ENCODE results near the gene TRHDE. TPM values are rescaled to one million over a fixed set of nuclear protein-coding genes. Genes with fewer than 3 reads are reported as not detected.
"Not testable (repeated sequence)": the region's sequence is repeated elsewhere in the genome, so short reads cannot be mapped to it uniquely, and the experiment has no call there.

Gene TRHDE
- total RNA-seq, 1 experiment from 2014 or later = 9.5 TPM

DNA sequence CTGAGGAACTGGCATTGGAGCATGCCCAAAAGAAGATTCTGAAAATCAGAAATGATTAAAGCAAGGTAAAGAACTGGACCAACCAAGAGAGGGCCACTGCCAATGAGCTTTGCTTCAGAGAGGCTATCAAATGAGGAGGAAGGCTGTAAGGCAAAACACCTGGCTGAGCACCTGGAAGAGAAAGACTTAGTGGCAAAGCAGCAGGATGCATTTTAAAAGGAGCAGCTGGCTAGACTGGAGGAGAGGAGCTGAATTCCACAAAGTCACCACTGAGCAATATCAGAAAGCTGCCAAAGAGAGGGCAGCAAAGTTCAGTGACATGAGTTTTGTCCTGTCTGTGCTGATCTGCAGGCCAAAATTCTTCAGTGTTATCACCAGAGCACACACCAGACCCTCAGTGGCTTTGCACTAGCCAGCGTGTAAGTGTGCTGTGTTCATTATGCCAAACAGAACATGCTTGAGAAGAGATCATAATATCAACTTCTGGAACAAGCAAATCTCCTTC is 338.7 kb downstream of the TRHDE start:
- no peak for DNase-seq (ENCODE audit: low read depth)

DNA sequence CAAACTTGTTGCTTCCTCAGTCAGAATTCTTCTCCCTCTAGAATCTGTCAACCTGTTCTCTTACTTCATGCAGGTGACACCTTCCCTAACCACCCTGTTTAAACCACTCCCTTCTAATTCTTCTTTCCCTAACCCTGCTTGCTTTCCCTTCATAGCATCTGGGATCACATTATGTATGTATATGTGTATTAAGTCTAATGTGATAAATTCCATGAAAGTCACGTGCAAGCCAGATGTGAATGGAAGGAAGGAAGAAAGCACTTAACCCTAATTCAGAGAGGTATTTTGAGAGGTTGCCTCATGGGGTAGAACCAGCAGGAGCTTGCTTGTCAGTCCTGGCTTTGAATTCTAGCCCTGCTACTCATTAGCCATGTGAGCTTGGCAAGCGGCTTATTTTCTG is 340.0 kb downstream of the TRHDE start:
- DNase-seq (ENCODE audit: low read depth) = no peak

GRCh38 chr12:72618764-72619163 is 346.6 kb downstream of the TRHDE start:
- no peak for DNase-seq (ENCODE audit: low read depth)

DNA sequence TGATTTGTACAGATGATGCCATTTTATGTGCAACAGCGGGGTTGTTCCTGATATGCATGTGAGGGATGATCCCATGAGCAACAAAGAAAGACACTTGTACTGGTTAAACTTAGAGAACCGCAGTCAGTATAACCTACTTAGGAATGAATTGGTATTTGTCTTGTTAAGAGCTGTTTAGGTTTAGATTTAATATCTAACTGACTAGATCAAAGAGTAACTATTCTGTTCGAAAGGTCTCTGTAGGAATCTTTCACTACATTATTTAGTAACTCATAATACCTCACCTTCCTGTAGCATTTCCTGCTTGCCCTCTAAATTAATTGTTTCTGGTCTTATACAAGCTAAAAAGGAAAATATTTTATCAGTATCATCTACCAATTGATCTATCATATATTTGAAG is 350.4 kb downstream of the TRHDE start:
- DNase-seq (ENCODE audit: low read depth) = no peak

DNA sequence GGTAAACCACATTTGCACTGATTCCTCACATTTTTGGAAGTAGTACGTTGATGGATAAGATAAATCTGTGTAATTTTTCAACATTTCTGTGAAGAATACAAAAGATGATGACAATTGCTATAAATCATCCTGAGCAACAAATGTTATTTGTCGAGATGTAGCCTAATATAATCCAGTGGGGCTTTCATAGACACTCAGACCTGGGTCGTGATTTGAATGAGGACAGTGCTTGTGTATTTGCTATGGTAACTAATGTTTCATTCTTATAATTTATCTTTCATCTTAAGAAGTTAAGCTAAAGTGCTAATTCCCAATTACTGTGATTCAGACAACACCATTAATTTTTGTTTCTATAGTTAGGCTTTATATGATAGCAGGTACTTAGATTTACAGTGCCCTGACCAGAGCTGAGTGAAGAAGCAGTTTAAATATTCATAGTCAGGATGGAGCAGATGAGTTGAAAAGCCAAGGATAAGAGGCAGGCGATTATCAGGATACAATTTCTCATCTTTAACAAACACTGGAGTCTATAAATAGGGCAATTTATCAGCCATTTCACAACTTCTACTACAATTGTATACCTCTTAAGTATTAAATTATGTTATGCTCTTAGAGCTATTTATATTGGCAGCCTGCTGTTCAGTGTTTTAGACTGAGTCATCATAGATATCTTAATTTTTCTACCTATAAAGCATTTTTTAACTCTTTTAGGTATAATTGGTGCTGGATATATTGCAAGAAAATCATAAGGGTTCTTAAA is 359.9 kb downstream of the TRHDE start:
- no peak for DNase-seq (ENCODE audit: low read depth)

DNA sequence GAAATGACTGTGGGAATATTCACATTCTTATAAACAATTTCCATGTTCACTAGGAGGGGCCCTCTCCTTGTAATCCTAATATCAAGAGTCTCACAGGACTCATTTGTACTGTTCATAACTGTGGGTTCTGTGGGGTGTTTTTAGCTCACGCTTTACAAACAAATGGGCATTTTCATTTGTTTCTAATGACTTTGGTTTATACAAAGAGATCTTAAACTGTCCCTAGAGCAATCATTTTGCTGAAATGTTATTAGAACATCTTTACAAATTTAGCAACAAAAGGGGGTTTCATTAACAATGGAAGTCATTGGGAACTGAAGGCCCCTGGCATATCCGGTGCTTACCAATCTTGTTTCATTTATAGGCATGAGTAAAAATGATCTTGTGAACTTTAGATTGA is 370.5 kb downstream of the TRHDE start:
- no peak for DNase-seq (ENCODE audit: low read depth)

GRCh38 chr12:72647139-72647538 is 375.0 kb downstream of the TRHDE start:
- no peak for DNase-seq (ENCODE audit: low read depth)

- DNase-seq (ENCODE audit: low read depth) = no peak
These were observed 386.4 kb downstream of the TRHDE start for GRCh38 chr12:72658615-72659014.

DNA sequence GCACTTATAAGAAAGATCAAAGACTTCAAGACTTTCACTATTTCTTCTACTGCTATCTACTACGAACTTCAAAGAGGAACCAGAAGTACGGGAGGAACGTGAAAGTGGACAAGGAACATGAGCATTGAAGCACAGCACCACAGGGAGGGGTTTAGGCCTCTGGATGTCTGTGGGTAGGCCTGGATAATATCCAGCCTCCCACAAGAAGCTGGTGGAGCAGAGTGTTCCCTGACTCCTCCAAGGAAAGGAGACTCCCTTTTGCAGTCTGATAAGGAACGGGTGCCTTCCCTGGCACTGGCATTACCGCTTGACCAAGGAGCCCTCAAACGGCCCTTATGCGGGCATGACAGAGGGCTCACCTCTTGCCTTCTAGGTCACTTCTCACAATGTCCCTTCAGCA is 388.0 kb downstream of the TRHDE start:
- DNase-seq (ENCODE audit: low read depth) = not testable (repeated sequence)

GRCh38 chr12:72673853-72674252 is 401.7 kb downstream of the TRHDE start:
- DNase-seq (ENCODE audit: low read depth) = no peak

DNA sequence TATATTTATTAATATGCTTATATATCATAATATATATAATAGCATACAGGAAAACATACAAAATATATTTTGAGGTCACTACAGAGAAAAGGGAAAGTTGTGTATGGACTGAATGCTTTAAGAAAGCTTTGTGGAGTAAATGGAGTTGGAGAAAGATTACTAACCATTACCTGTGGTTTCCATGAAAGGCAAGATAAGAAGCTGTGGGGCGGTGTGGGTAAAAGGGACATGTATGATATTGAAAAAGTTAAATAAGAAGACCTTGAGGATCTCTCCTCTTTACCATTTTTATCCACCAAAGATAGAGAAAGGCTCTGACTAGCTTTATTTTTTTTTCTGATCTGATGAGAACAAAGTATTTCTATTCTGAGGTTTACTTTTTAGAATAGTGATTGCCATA is 404.4 kb downstream of the TRHDE start:
- no peak for DNase-seq (ENCODE audit: low read depth)

DNA sequence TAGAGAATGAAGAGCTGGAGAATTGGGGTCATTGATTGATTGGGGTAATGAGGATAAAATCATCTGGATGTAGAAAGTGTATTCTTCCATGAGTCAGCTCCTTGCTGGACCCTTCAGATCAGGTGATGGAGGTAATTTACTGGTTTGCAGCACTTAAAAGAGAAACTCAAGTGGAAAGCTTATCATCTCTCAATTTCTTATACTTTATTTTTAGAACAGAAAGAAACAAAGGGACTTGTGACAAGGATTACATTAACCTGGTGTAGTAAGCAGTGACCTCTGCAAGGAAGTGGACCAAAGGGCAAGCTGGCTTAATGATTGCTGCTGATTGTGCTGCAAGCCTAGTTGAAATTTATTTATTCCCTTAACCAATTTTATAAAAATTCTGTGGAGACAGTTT is 405.0 kb downstream of the TRHDE start:
- DNase-seq (ENCODE audit: low read depth) = no peak

- no peak for DNase-seq (ENCODE audit: low read depth)
These were observed 405.7 kb downstream of the TRHDE start for GRCh38 chr12:72677846-72678245.

DNA sequence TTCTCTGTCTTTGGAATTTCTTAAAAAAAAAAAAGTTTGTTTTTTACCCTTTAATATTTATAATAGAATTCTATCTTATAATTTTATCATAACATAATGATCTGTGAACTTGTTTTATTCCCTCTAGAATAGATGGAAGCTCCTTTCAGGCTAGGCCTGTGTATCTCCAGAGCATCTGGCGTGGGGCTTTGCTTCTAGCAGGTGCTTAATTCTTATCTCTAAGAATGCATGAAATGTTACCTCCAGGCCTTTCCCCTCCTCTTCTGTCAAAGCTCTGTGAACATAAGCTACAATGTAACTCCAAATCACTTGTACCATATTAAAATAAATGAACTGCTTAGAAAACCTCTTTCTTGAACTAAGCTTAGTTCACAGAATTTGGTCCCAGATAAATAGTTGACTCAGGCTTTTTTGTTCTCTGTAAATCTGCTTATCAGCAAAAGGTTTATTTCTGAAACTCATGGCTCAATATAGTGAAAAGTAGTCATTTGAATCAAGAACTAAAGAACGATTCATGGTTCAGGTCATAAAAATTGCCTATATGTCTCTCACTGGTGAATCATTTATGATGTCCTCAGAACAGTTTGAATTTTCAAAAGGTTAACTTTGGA is 407.1 kb downstream of the TRHDE start:
- no peak for DNase-seq (ENCODE audit: low read depth)

DNA sequence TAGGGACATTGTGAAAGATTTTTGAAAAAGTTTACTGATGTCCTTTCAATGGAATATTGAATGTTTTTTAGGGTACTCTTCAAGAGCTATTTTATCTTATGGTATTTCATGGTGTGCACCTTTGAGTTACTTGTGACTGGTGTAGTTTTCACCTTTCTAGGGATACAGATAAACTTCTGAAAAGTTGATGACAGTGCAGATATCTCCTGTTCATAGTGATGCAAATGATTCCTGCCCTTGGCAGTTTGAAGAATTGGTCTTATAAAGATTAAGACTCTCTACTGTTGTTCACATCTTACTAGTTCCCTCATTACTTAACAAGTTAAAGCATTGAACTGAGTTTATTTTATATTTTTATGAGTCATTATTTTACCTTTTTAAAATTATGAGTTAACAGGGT is 408.9 kb downstream of the TRHDE start:
- DNase-seq (ENCODE audit: low read depth) = no peak

DNA sequence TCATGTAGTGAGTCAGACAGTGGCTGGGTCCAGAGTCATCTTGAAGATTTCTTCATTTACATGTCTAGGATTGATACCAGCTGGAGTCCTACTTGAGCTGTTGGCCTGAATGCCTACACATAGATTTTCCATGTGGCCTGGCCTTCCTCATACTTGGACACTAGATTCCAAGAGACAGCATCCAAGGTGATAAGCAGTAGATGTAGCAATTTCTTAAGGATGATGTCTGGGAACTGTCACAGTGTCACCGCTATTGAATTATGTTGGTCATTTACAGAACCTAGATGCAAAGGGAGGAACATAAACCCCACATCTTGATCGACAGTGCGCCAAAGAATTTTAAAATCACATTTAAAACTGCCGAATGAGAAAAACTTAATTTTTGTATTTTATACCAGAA is 412.3 kb downstream of the TRHDE start:
- DNase-seq (ENCODE audit: low read depth) = no peak

- DNase-seq (ENCODE audit: low read depth) = no peak
These were observed 420.2 kb downstream of the TRHDE start for GRCh38 chr12:72692338-72692737.

- DNase-seq (ENCODE audit: low read depth) = no peak
These were observed 422.0 kb downstream of the TRHDE start for GRCh38 chr12:72694193-72694592.

DNA sequence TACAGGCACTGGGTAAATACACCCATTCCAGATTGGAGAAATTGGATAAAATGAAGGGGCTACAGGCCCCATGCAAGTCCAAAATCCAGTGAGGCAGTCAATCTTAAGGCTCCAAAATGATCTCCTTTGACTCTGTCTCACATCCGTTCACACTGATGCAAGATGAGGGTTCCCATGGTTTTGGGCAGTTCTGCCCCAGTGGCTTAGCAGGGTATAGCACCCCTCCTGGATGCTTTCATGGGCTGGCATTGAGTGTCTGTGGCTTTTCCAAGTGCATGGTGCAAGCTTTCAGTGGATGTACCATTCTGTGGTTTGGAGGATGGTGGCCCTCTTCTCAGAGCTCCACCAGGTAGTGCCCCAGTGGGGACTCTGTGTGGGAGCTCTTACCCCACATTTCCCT is 427.2 kb downstream of the TRHDE start:
- no peak for DNase-seq (ENCODE audit: low read depth)

GRCh38 chr12:72712025-72712424 is 439.9 kb downstream of the TRHDE start:
- DNase-seq (ENCODE audit: low read depth) = not testable (repeated sequence)

DNA sequence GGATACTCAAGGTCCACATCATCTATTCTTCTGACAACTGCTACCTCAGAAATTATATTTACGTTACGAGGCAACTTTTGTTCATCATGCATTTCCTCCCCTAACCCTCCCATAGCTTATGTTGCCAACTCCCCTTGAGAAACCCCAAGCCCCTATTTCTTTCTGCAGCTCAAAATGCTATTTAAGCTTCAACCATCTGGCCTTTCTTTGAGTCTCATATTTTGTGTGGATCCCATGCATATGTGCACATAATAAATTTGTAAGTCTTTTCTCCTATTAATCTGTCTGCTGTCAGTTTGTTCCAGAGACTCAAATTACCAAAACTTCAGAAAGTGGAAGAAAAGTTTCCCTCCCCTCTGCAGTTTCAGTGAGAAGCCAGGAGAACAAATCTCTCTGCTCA is 444.1 kb downstream of the TRHDE start:
- no peak for DNase-seq (ENCODE audit: low read depth)

DNA sequence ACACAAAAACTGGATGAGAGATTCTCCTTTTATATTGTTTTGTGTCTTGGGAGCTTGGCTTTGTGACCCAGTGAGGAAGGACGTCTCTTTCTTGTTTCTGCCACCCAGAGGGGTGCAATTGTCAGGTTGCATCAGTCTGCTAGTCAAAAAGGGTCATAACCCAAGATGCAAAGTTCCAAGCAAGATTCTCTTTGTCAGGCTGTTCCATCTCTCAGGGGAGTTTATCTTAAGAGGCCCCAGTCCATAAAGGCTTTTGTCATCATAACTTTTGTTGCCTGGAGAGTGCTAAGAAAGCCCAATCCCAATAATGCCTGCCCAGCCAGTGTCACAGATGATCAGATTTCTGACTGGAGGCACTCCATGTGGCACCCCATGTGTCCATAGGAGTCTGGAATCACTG is 444.9 kb downstream of the TRHDE start:
- no peak for DNase-seq (ENCODE audit: low read depth)
